Ovary (tissue), 1 donor: Measurements from ENCODE around the gene RRAS2.

Source experiments
- EP300 ChIP-seq: sonication (generic); formaldehyde crosslinking; IDR thresholded peaks from one replicate; pipeline ENCODE4 v1.6.1; 2017; ENCODE audit warnings: antibody characterized with exemption
- POLR2A ChIP-seq: fragments of 450-650 bp; IDR thresholded peaks from one replicate; pipeline ENCODE4 v1.6.1; 2017; ENCODE audit warnings: antibody characterized with exemption, mild to moderate bottlenecking, moderate library complexity

DNA sequence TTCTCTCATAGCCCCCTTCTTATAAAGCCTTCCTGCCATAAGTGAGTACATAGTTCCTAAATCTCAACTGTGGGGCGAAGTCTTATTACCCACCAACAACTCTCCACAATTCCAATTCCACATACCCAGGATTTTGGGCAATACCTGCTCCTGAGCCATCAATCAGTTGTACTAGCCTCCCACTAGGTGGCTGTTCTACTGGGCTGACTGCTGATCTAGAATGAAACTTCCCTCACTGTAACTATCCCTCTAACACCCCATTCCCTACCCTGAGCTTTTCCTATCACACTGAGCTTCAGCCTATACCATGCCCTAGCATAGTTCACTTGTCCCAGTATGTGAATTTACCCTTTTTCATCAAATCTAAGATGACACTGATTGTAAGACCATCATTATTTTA, 52.5 kb downstream of the RRAS2 start:
- TF ChIP-seq POLR2A (no peak), EP300 (no peak)
